ENCODE measurements around the gene ZNF839.
"Not testable (repeated sequence)": the region's sequence is repeated elsewhere in the genome, so short reads cannot be mapped to it uniquely, and the experiment has no call there.

ZNF839 gene

GRCh38 chr14:102344485-102344884, 24.9 kb downstream of the ZNF839 start:
- POLR2A ChIA-PET = interaction anchor here (0.7 kb wide), 1 partner anchor 32 kb away, joined by 3 read pairs; no protein-coding TSS in a partner anchor
- H3K4me3 ChIP-seq (ENCODE audit: low read depth, low read length) = no peak overlapping the region
- DNase-seq (ENCODE audit: low read depth, low spot score) = no peak
- TF ChIP-seq CTCF (IDR thresholded peaks at IDR 0.05; ENCODE audit: insufficient read depth, low read length, missing control alignments) = no peak
- CTCF ChIA-PET = interaction anchor here (0.9 kb wide), 1 partner anchor 18 kb away, joined by 3 read pairs; the partner anchor contains the start of genes CINP and TECPR2

GRCh38 chr14:102345232-102345631, 25.7 kb downstream of the ZNF839 start:
- ChIA-PET POLR2A (no interaction called here), CTCF (interaction anchor here (0.9 kb wide), 1 partner anchor 17 kb away, joined by 3 read pairs; the partner anchor contains the start of genes CINP and TECPR2)
- no peak for TF ChIP-seq CTCF (IDR thresholded peaks at IDR 0.05; ENCODE audit: insufficient read depth, low read length, missing control alignments)

GRCh38 chr14:102346645-102347044, 27.1 kb downstream of the ZNF839 start:
- POLR2A ChIA-PET = no interaction called here
- no peak for DNase-seq (ENCODE audit: low read depth, low spot score)
- CTCF ChIA-PET = no interaction called here
- TF ChIP-seq CTCF (IDR thresholded peaks at IDR 0.05; ENCODE audit: insufficient read depth, low read length, missing control alignments) = no peak
- no peak overlapping the region for H3K4me3 ChIP-seq (ENCODE audit: low read depth, low read length)

More at GRCh38 chr14:102345232-102345631, 25.7 kb downstream of the ZNF839 start:
- no peak overlapping the region for H3K4me3 ChIP-seq (ENCODE audit: low read depth, low read length)
- no peak for DNase-seq (ENCODE audit: low read depth, low spot score)

- TF ChIP-seq CTCF (IDR thresholded peaks at IDR 0.05; ENCODE audit: insufficient read depth, low read length, missing control alignments) = no peak
- ChIA-PET CTCF (interaction anchor here (1.2 kb wide), 1 partner anchor 14 kb away, joined by 3 read pairs; the partner anchor contains the start of genes CINP and TECPR2), POLR2A (no interaction called here)
- no peak overlapping the region for H3K4me3 ChIP-seq (ENCODE audit: low read depth, low read length)
- DNase-seq (ENCODE audit: low read depth, low spot score) = no peak
Measured at GRCh38 chr14:102348376-102348775, 28.8 kb downstream of the ZNF839 start.

GRCh38 chr14:102351023-102351422, 31.5 kb downstream of the ZNF839 start:
- ChIA-PET CTCF (interaction anchor here (1.3 to 1.7 kb wide), 2 partner anchors 8 to 11 kb away, joined by 3 to 5 read pairs; no protein-coding TSS in a partner anchor), POLR2A (interaction anchor here (1.4 kb wide), 1 partner anchor 17 kb away, joined by 3 read pairs; no protein-coding TSS in a partner anchor)
- TF ChIP-seq CTCF (IDR thresholded peaks at IDR 0.05; ENCODE audit: insufficient read depth, low read length, missing control alignments) = no peak
- DNase-seq (ENCODE audit: low read depth, low spot score) = no peak
- no peak overlapping the region for H3K4me3 ChIP-seq (ENCODE audit: low read depth, low read length)

- POLR2A ChIA-PET = interaction anchor here (1.4 kb wide), 1 partner anchor 18 kb away, joined by 3 read pairs; no protein-coding TSS in a partner anchor
- CTCF ChIA-PET = interaction anchor here (1.2 to 1.3 kb wide), 2 partner anchors 10 to 36 kb away, joined by 3 read pairs; no protein-coding TSS in a partner anchor
- not testable (repeated sequence) for H3K4me3 ChIP-seq (ENCODE audit: low read depth, low read length); DNase-seq (ENCODE audit: low read depth, low spot score)
Measured at GRCh38 chr14:102351593-102351992, 32.0 kb downstream of the ZNF839 start.

- no peak for TF ChIP-seq CTCF (IDR thresholded peaks at IDR 0.05; ENCODE audit: insufficient read depth, low read length, missing control alignments)
- CTCF ChIA-PET = interaction anchor here (1.2 kb wide), 1 partner anchor 37 kb away, joined by 3 read pairs; no protein-coding TSS in a partner anchor
- no peak overlapping the region for H3K4me3 ChIP-seq (ENCODE audit: low read depth, low read length)
- DNase-seq (ENCODE audit: low read depth, low spot score) = no peak
- POLR2A ChIA-PET = interaction anchor here (1.4 kb wide), 1 partner anchor 19 kb away, joined by 3 read pairs; no protein-coding TSS in a partner anchor
Measured at GRCh38 chr14:102352213-102352612, 32.7 kb downstream of the ZNF839 start.
